GM18951 (cell line): ENCODE results near the gene PLEKHG4.

Experiments
- POLR2A ChIP-seq: IDR thresholded peaks from 4 replicates; pipeline ENCODE4 v1.6.1; 2011; ENCODE audit warnings: mild to moderate bottlenecking; ENCODE audit not compliant: insufficient read length, insufficient read depth; ENCODE audit errors: extremely low read depth
- in situ Hi-C: fragments of 300-500 bp; cut with MboI; formaldehyde crosslinking; loops from one replicate; pipeline ENCODE4 v1.12.0; 2022; ENCODE audit warnings: low sequenced_read_pairs, mixed read lengths, inconsistent platforms; ENCODE audit not compliant: unreplicated experiment

PLEKHG4 gene

GRCh38 chr16:67329901-67330300 lies 50.6 kb downstream of the PLEKHG4 start:
- no peak for TF ChIP-seq POLR2A
- in situ Hi-C loops: no loop called here

GRCh38 chr16:67333315-67333714 lies 54.0 kb downstream of the PLEKHG4 start:
- TF ChIP-seq POLR2A: no peak
- in situ Hi-C loops: no loop called here

- no peak for TF ChIP-seq POLR2A
- in situ Hi-C loops: no loop called here
Observed at GRCh38 chr16:67336116-67336515, 56.8 kb downstream of the PLEKHG4 start.

- in situ Hi-C loops: no loop called here
- TF ChIP-seq POLR2A: no peak
Observed at GRCh38 chr16:67336648-67337047, 57.3 kb downstream of the PLEKHG4 start.
